ENCODE results near the gene MUC4. TPM values are rescaled to one million over a fixed set of nuclear protein-coding genes. Genes with fewer than 3 reads are reported as not detected.

MUC4 gene
- total and polyA plus RNA-seq, 9 of the 15 experiments (the other 6 are each of a cell fraction or from before 2014, with no cell fraction given), result under 0.01 to 0.21 (median 0.10) TPM; not detected in 4

- TF ChIP-seq ATF3 (IDR thresholded peaks at IDR 0.05) (peak; percentile 79), ATF3 (CRISPR knock-in tag; conservative IDR thresholded peaks at IDR 0.05) (no peak), RBFOX2 (IDR thresholded peaks at IDR 0.05; ENCODE audit: low read depth, low read length) (no peak), PHF8 (IDR thresholded peaks at IDR 0.05; ENCODE audit: borderline replicate concordance, low read length) (no peak), ZFX (CRISPR knock-in tag; IDR thresholded peaks at IDR 0.05) (no peak), CREM (IDR thresholded peaks at IDR 0.05; ENCODE audit: low read depth) (no peak), ZNF347 (CRISPR knock-in tag; IDR thresholded peaks at IDR 0.05; ENCODE audit: low read depth) (no peak), ZNF561 (CRISPR knock-in tag; conservative IDR thresholded peaks at IDR 0.05) (no peak), TGIF2 (CRISPR knock-in tag; IDR thresholded peaks at IDR 0.05) (no peak), ZBTB11 (CRISPR knock-in tag; IDR thresholded peaks at IDR 0.05) (0 out of 6 replicates have a peak, but pooled peaks of 1 of the 3 experiments have one; percentile 13), ZNF431 (CRISPR knock-in tag; IDR thresholded peaks at IDR 0.05) (peak; percentile 46; the same call in 1 of the 2 replicates), ARHGAP35 (IDR thresholded peaks at IDR 0.05; ENCODE audit: partially characterized antibody) (peak; percentile 26)
- TF ChIP-seq, protein P1, sequence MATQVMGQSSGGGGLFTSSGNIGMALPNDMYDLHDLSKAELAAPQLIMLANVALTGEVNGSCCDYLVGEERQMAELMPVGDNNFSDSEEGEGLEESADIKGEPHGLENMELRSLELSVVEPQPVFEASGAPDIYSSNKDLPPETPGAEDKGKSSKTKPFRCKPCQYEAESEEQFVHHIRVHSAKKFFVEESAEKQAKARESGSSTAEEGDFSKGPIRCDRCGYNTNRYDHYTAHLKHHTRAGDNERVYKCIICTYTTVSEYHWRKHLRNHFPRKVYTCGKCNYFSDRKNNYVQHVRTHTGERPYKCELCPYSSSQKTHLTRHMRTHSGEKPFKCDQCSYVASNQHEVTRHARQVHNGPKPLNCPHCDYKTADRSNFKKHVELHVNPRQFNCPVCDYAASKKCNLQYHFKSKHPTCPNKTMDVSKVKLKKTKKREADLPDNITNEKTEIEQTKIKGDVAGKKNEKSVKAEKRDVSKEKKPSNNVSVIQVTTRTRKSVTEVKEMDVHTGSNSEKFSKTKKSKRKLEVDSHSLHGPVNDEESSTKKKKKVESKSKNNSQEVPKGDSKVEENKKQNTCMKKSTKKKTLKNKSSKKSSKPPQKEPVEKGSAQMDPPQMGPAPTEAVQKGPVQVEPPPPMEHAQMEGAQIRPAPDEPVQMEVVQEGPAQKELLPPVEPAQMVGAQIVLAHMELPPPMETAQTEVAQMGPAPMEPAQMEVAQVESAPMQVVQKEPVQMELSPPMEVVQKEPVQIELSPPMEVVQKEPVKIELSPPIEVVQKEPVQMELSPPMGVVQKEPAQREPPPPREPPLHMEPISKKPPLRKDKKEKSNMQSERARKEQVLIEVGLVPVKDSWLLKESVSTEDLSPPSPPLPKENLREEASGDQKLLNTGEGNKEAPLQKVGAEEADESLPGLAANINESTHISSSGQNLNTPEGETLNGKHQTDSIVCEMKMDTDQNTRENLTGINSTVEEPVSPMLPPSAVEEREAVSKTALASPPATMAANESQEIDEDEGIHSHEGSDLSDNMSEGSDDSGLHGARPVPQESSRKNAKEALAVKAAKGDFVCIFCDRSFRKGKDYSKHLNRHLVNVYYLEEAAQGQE (IDR thresholded peaks at IDR 0.05; ENCODE audit: borderline replicate concordance), result no peak
- TF ChIP-seq, protein P1 (CRISPR knock-in tag; IDR thresholded peaks at IDR 0.05; ENCODE audit: low read depth), result no peak
These were observed 114.0 kb downstream of the MUC4 start (continued) for GRCh38 chr3:195697582-195698324.

Data from K562 (cell line).